Tongue (tissue), 2 donors: Measurements from ENCODE around the gene CRYBB3. TPM values are rescaled to one million over a fixed set of nuclear protein-coding genes. Genes with fewer than 3 reads are reported as not detected.
A peak's percentile ranks its signal among the peaks of the same experiment; 100 is the strongest.
"Not testable (repeated sequence)": the region's sequence is repeated elsewhere in the genome, so short reads cannot be mapped to it uniquely, and the experiment has no call there.

Experiments used
- DNase-seq: peaks from one replicate; pipeline ENCODE4 v3.0.0-alpha.2; 2015
- total RNA-seq: library from RNA; depleted of rRNA; stranded (reverse); fragments of >200 nt; gene quantifications from one replicate; pipeline ENCODE4 v1.2.3, GENCODE V29; 2014

Gene CRYBB3
- total RNA-seq, 1 donor from 2014 or later = not detected

- no peak for DNase-seq
Measured at GRCh38 chr22:25176175-25176574, 23.5 kb upstream of the CRYBB3 start.

GRCh38 chr22:25176799-25177198, 22.9 kb upstream of the CRYBB3 start:
- DNase-seq = no peak

- DNase-seq = no peak
Measured at GRCh38 chr22:25177226-25177625, 22.4 kb upstream of the CRYBB3 start.

GRCh38 chr22:25177895-25178294, 21.8 kb upstream of the CRYBB3 start:
- DNase-seq = no peak

- not testable (repeated sequence) for DNase-seq
Measured at GRCh38 chr22:25178348-25178747, 21.3 kb upstream of the CRYBB3 start.

- peak; percentile 44 for DNase-seq
Measured at GRCh38 chr22:25178869-25179631, 20.6 kb upstream of the CRYBB3 start.

GRCh38 chr22:25182131-25183110, 17.2 kb upstream of the CRYBB3 start:
- DNase-seq = no peak

- no peak for DNase-seq
Measured at GRCh38 chr22:25183949-25184619, 15.6 kb upstream of the CRYBB3 start.

GRCh38 chr22:25186140-25186539, 13.5 kb upstream of the CRYBB3 start:
- no peak for DNase-seq

- DNase-seq = no peak
Measured at GRCh38 chr22:25187469-25187868, 12.2 kb upstream of the CRYBB3 start.

- no peak for DNase-seq
Measured at GRCh38 chr22:25192406-25192805, 7.3 kb upstream of the CRYBB3 start.

- no peak for DNase-seq
Measured at GRCh38 chr22:25193130-25193529, 6.5 kb upstream of the CRYBB3 start.

GRCh38 chr22:25193548-25193947, 6.1 kb upstream of the CRYBB3 start:
- DNase-seq = peak; percentile 35

- no peak for DNase-seq
Measured at GRCh38 chr22:25196326-25196725, 3.3 kb upstream of the CRYBB3 start.

- no peak for DNase-seq
Measured at GRCh38 chr22:25197340-25197739, 2.3 kb upstream of the CRYBB3 start.

- no peak for DNase-seq
Measured at GRCh38 chr22:25200967-25201366, 1.3 kb downstream of the CRYBB3 start.

- DNase-seq = no peak
Measured at GRCh38 chr22:25201557-25202273, 2.1 kb downstream of the CRYBB3 start.

- DNase-seq = peak; percentile 80
Measured at GRCh38 chr22:25202290-25202921, 2.7 kb downstream of the CRYBB3 start.

- DNase-seq = no peak
Measured at GRCh38 chr22:25203082-25203481, 3.4 kb downstream of the CRYBB3 start.

- DNase-seq = peak; percentile 5
Measured at GRCh38 chr22:25204547-25204946, 4.9 kb downstream of the CRYBB3 start.

- DNase-seq = no peak
Measured at GRCh38 chr22:25205847-25206246, 6.2 kb downstream of the CRYBB3 start.
